Panc1 (cell line): ENCODE measurements around the gene NEUROG2. TPM values are rescaled to one million over a fixed set of nuclear protein-coding genes. Genes with fewer than 3 reads are reported as not detected.
"Not testable (repeated sequence)": the region's sequence is repeated elsewhere in the genome, so short reads cannot be mapped to it uniquely, and the experiment has no call there.

Experiments
- ATAC-seq: fragments of 200-7000 bp; cut with Tn5 transposase; 2 replicates; pipeline ENCODE4 v1.9.1; 2020; ENCODE audit warnings: mild to moderate bottlenecking, moderate library complexity
- BruUV-seq: library from RNA; stranded (reverse); fragments of 400-500 nt; replicated peaks from 2 replicates; lab custom pipeline; 2021; lab: Mats Ljungman, UMichigan
- CTCF ChIA-PET: fragments of 300-600 bp; sonication (Branson Sonifier 250); formaldehyde crosslinking; loops from one replicate; lab custom pipeline; 2022; ENCODE audit warnings: antibody characterized with exemption; lab: Charles Lee
- POLR2A ChIA-PET: fragments of 300-600 bp; sonication (Branson Sonifier 250); formaldehyde crosslinking; loops from one replicate; lab custom pipeline; 2022; ENCODE audit warnings: antibody characterized with exemption; lab: Charles Lee
- DNase-seq: peaks from one replicate; pipeline ENCODE4 v3.0.0-alpha.2; 2010; ENCODE audit warnings: low read depth, low spot score
- H3K27ac ChIP-seq: 2 replicates; pipeline ENCODE4 v1.5.1; 2011; ENCODE audit warnings: mild to moderate bottlenecking, low read length, inconsistent platforms
- H3K27me3 ChIP-seq: fragments of 200-500 bp; sonication (Bioruptor generic); 2 replicates; pipeline ENCODE4 v1.6.0; 2014; ENCODE audit warnings: low read length, inconsistent platforms; ENCODE audit not compliant: control insufficient read depth, insufficient read depth
- H3K36me3 ChIP-seq: fragments of 200-500 bp; sonication (Bioruptor generic); 2 replicates; pipeline ENCODE4 v1.5.1; 2014; ENCODE audit warnings: inconsistent platforms, mild to moderate bottlenecking, low read length, moderate library complexity; ENCODE audit not compliant: control insufficient read depth, insufficient read depth
- H3K4me1 ChIP-seq: 2 replicates; pipeline ENCODE4 v1.5.1; 2011; ENCODE audit warnings: inconsistent platforms, mild to moderate bottlenecking, low read length, moderate library complexity; ENCODE audit not compliant: control insufficient read depth, insufficient read depth
- H3K4me3 ChIP-seq, 2 experiments: 2 replicates each; pipeline ENCODE4 v1.5.1; 2011 to 2012; ENCODE audit warnings: low read depth in 2 of 2, low read length in 2 of 2, mild to moderate bottlenecking in 2 of 2, inconsistent platforms in 1 of 2, moderate library complexity in 1 of 2
- H3K9me3 ChIP-seq: fragments of 200-500 bp; sonication (Bioruptor generic); 2 replicates; pipeline ENCODE4 v1.5.1; 2014; ENCODE audit warnings: low read depth, mild to moderate bottlenecking, inconsistent platforms, low read length, moderate library complexity; ENCODE audit not compliant: control insufficient read depth, insufficient read depth
- CTCF ChIP-seq: fragments of 450-650 bp; IDR thresholded peaks from 2 replicates; pipeline ENCODE4 v1.5.1; 2017; ENCODE audit warnings: mild to moderate bottlenecking
- POLR2AphosphoS5 ChIP-seq: IDR thresholded peaks from 2 replicates; pipeline ENCODE4 v1.6.1; 2012; ENCODE audit warnings: mild to moderate bottlenecking, low read depth, low read length, moderate library complexity
- SIN3A ChIP-seq: IDR thresholded peaks from 2 replicates; pipeline ENCODE4 v1.6.1; 2012; ENCODE audit warnings: low read depth, mild to moderate bottlenecking, low read length, moderate library complexity, borderline replicate concordance; ENCODE audit not compliant: insufficient read depth
- TCF7L2 ChIP-seq: IDR thresholded peaks from 2 replicates; pipeline ENCODE4 v1.6.1; 2011; ENCODE audit warnings: mild to moderate bottlenecking, low read depth, low read length, inconsistent platforms
- in situ Hi-C: cut with HindIII; loops from 2 replicates; pipeline ENCODE4 v1.10.0; 2016; ENCODE audit warnings: low sequenced_read_pairs, low pct_unique_long_range_greater_than_20kb
- intact Hi-C: fragments of 100-400 bp; cut with micrococcal nuclease; formaldehyde crosslinking; loops from one replicate; pipeline ENCODE4 v1.10.0; 2022; ENCODE audit not compliant: unreplicated experiment
- total RNA-seq: library from RNA; stranded (reverse); gene quantifications from one replicate; pipeline ENCODE4 v1.2.1, GENCODE V29; 2021; ENCODE audit not compliant: unreplicated experiment
- TF ChIP-seq, protein P1 (sequence below), 2 experiments: IDR thresholded peaks; 2 replicates each; pipeline ENCODE4 v1.6.1; 2011 to 2012; ENCODE audit warnings: low read depth in 2 of 2, control low read depth in 1 of 2, low read length in 1 of 2, mild to moderate bottlenecking in 1 of 2, moderate library complexity in 1 of 2; ENCODE audit not compliant: insufficient read depth in 1 of 2

NEUROG2 gene
- total RNA-seq, 1 experiment from 2014 or later: not detected

DNA sequence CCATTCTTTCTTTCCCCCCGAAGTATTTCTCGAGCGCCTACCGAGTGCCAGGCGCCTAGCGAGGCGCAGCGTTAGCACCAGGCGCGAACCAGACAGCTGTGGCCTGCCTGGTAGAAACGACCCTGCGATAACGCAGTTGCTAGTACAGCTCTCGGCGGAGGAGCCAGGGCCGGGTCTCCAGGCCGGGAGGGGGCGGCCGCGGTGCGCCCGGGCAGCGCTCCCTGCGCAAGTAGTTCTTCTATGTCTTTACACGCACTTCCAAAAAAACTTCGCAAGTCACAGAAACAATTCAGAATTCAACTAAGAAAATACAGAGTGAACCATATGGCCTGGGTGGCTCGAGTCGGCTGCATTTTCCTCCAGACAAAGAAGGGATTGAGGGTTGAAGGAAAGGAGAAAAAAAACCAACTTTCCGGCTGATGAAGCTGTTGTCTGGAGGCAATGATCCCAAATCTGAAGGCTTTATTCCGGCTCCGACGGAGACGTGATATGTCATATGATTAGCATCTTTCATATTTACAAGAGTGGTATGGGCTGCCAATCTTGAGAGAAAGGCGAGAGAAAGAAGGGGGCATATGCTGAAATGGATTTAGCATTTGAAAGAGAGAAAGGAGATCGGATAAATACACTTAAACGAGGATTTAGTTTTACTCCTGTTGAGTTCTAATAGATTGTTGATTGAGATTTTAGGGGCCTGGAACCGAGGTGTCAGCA is 7.2 kb upstream of the NEUROG2 start:
- peak overlapping the region in 1 of 2 experiments; percentile 34; a peak in 3 of 4 replicates for H3K4me3 ChIP-seq
- no TSS peak for BruUV-seq
- POLR2A ChIA-PET: no interaction called here
- no peaks in the 10 kb centered on the region for H3K9me3 ChIP-seq
- intact Hi-C loops: no loop called here
- H3K27me3 ChIP-seq: peaks cover 20% of the 10 kb centered on the region
- TF ChIP-seq TCF7L2: no peak
- no peak for TF ChIP-seq SIN3A
- TF ChIP-seq POLR2AphosphoS5: no peak
- TF ChIP-seq CTCF: no peak
- TF ChIP-seq, protein P1, sequence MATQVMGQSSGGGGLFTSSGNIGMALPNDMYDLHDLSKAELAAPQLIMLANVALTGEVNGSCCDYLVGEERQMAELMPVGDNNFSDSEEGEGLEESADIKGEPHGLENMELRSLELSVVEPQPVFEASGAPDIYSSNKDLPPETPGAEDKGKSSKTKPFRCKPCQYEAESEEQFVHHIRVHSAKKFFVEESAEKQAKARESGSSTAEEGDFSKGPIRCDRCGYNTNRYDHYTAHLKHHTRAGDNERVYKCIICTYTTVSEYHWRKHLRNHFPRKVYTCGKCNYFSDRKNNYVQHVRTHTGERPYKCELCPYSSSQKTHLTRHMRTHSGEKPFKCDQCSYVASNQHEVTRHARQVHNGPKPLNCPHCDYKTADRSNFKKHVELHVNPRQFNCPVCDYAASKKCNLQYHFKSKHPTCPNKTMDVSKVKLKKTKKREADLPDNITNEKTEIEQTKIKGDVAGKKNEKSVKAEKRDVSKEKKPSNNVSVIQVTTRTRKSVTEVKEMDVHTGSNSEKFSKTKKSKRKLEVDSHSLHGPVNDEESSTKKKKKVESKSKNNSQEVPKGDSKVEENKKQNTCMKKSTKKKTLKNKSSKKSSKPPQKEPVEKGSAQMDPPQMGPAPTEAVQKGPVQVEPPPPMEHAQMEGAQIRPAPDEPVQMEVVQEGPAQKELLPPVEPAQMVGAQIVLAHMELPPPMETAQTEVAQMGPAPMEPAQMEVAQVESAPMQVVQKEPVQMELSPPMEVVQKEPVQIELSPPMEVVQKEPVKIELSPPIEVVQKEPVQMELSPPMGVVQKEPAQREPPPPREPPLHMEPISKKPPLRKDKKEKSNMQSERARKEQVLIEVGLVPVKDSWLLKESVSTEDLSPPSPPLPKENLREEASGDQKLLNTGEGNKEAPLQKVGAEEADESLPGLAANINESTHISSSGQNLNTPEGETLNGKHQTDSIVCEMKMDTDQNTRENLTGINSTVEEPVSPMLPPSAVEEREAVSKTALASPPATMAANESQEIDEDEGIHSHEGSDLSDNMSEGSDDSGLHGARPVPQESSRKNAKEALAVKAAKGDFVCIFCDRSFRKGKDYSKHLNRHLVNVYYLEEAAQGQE (IDR thresholded peaks at IDR 0.05; ENCODE audit: insufficient read depth in 1 of 2, low read depth in 2 of 2, low read length in 1 of 2): no peak
- H3K4me1 ChIP-seq: no peaks in the 10 kb centered on the region
- H3K27ac ChIP-seq: no peak overlapping the region
- DNase-seq: no peak
- no peaks in the 10 kb centered on the region for H3K36me3 ChIP-seq
- no peak for ATAC-seq
- in situ Hi-C loops: no loop called here
- CTCF ChIA-PET: no interaction called here

GRCh38 chr4:112522431-112522830 is 6.5 kb upstream of the NEUROG2 start:
- H3K9me3 ChIP-seq, H3K36me3 ChIP-seq, H3K27ac ChIP-seq, POLR2A ChIA-PET, CTCF ChIA-PET, BruUV-seq, H3K4me3 ChIP-seq, H3K4me1 ChIP-seq, DNase-seq, ATAC-seq, intact Hi-C loops, in situ Hi-C loops: not testable (repeated sequence)
- H3K27me3 ChIP-seq: peaks cover 26% of the 10 kb centered on the region
